NT2/D1 (cell line): Measurements from ENCODE around the gene CYTH2.
A peak's percentile ranks its signal among the peaks of the same experiment; 100 is the strongest.

Experiments used
- DNase-seq: peaks from one replicate; pipeline ENCODE4 v3.0.0-alpha.2; 2011; ENCODE audit warnings: low read depth, low spot score
- H3K27me3 ChIP-seq: 2 replicates; pipeline ENCODE4 v1.6.0; 2011; ENCODE audit warnings: mild to moderate bottlenecking; ENCODE audit not compliant: insufficient read length, insufficient read depth
- H3K36me3 ChIP-seq: 2 replicates; pipeline ENCODE4 v1.6.1; 2011; ENCODE audit warnings: mild to moderate bottlenecking, low read length, mixed read lengths; ENCODE audit not compliant: insufficient read depth, insufficient read length
- H3K4me1 ChIP-seq: 2 replicates; pipeline ENCODE4 v1.5.1; 2011; ENCODE audit not compliant: insufficient read depth, insufficient read length
- H3K4me3 ChIP-seq: 2 replicates; pipeline ENCODE4 v1.5.1; 2011; ENCODE audit warnings: low read depth; ENCODE audit not compliant: insufficient read length
- H3K9ac ChIP-seq: 2 replicates; pipeline ENCODE4 v1.6.0; 2011; ENCODE audit warnings: low read depth; ENCODE audit not compliant: insufficient read length
- H3K9me3 ChIP-seq: 2 replicates; pipeline ENCODE4 v1.5.1; 2011; ENCODE audit warnings: mild to moderate bottlenecking, low read length; ENCODE audit not compliant: insufficient read depth
- SUZ12 ChIP-seq: IDR thresholded peaks from 2 replicates; pipeline ENCODE4 v1.6.1; 2011; ENCODE audit not compliant: insufficient read length, insufficient read depth; ENCODE audit errors: extremely low read depth
- YY1 ChIP-seq: IDR thresholded peaks from 2 replicates; pipeline ENCODE4 v1.6.1; 2011; ENCODE audit not compliant: insufficient read length, insufficient read depth
- ZNF274 ChIP-seq: IDR thresholded peaks from 2 replicates; pipeline ENCODE4 v1.6.1; 2011; ENCODE audit warnings: mild to moderate bottlenecking, low read depth, low read length

Gene CYTH2

DNA sequence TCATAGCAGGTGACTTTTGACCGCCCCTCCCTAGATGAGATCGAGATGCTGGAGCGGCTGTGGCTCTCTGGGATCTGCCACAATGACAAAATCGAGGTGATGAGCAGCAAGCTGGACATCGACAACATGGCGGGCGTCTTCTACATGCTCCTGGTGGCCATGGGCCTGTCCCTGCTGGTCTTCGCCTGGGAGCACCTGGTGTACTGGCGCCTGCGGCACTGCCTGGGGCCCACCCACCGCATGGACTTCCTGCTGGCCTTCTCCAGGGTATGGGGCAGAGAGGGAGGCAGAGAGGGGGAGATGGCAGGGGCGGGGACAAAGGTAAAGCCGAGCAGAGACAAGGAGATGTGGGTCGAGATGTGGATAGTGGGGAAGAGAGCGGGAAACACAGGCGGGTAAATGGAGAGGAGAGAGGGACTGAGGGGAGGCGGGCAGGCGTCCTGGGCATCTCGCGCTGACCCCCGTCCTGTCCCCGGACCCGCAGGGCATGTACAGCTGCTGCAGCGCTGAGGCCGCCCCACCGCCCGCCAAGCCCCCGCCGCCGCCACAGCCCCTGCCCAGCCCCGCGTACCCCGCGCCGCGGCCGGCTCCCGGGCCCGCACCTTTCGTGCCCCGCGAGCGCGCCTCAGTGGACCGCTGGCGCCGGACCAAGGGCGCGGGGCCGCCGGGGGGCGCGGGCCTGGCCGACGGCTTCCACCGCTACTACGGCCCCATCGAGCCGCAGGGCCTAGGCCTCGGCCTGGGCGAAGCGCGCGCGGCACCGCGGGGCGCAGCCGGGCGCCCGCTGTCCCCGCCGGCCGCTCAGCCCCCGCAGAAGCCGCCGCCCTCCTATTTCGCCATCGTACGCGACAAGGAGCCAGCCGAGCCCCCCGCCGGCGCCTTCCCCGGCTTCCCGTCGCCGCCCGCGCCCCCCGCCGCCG is 26.8 kb upstream of the CYTH2 start:
- Histone ChIP-seq H3K4me3 (no peak overlapping the region), H3K27me3 (peaks cover 24% of the 10 kb centered on the region), H3K9ac (no peak overlapping the region), H3K36me3 (peaks cover 6% of the 10 kb centered on the region), H3K9me3 (no peaks in the 10 kb centered on the region), H3K4me1 (peaks cover 5% of the 10 kb centered on the region)
- no peak for DNase-seq
- TF ChIP-seq SUZ12 (no peak), YY1 (no peak), ZNF274 (no peak)

DNA sequence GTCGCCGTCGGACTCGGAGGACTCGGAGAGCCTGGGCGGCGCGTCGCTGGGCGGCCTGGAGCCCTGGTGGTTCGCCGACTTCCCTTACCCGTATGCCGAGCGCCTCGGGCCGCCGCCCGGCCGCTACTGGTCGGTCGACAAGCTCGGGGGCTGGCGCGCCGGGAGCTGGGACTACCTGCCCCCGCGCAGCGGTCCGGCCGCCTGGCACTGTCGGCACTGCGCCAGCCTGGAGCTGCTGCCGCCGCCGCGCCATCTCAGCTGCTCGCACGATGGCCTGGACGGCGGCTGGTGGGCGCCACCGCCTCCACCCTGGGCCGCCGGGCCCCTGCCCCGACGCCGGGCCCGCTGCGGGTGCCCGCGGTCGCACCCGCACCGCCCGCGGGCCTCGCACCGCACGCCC is 25.9 kb upstream of the CYTH2 start:
- H3K4me3 ChIP-seq = peak overlapping the region; percentile 28
- peaks cover 4% of the 10 kb centered on the region for H3K4me1 ChIP-seq
- H3K9me3 ChIP-seq = no peaks in the 10 kb centered on the region
- H3K27me3 ChIP-seq = peaks cover 24% of the 10 kb centered on the region
- peaks cover 15% of the 10 kb centered on the region for H3K36me3 ChIP-seq
- DNase-seq = no peak
- TF ChIP-seq ZNF274 (no peak), SUZ12 (no peak), YY1 (no peak)
- peak overlapping the region; percentile 50 for H3K9ac ChIP-seq

DNA sequence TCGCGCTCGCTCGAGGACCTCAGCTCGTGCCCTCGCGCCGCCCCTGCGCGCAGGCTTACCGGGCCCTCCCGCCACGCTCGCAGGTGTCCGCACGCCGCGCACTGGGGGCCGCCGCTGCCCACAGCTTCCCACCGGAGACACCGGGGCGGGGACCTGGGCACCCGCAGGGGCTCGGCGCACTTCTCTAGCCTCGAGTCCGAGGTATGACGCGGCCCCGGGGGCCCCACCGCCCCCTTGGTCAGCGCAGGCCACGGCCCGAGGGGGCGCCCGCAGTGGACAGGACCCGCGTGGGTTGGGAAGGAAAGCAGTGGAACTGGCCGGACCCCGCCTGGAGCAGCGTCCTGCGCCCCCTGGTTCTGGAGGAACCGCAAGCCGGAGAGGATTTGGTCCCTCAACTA is 25.4 kb upstream of the CYTH2 start:
- no peak for DNase-seq
- Histone ChIP-seq H3K36me3 (peaks cover 19% of the 10 kb centered on the region), H3K27me3 (peaks cover 24% of the 10 kb centered on the region), H3K9me3 (no peaks in the 10 kb centered on the region), H3K9ac (peak overlapping the region; percentile 10), H3K4me1 (peaks cover 4% of the 10 kb centered on the region), H3K4me3 (no peak overlapping the region)
- TF ChIP-seq SUZ12 (no peak), YY1 (no peak), ZNF274 (no peak)

DNA sequence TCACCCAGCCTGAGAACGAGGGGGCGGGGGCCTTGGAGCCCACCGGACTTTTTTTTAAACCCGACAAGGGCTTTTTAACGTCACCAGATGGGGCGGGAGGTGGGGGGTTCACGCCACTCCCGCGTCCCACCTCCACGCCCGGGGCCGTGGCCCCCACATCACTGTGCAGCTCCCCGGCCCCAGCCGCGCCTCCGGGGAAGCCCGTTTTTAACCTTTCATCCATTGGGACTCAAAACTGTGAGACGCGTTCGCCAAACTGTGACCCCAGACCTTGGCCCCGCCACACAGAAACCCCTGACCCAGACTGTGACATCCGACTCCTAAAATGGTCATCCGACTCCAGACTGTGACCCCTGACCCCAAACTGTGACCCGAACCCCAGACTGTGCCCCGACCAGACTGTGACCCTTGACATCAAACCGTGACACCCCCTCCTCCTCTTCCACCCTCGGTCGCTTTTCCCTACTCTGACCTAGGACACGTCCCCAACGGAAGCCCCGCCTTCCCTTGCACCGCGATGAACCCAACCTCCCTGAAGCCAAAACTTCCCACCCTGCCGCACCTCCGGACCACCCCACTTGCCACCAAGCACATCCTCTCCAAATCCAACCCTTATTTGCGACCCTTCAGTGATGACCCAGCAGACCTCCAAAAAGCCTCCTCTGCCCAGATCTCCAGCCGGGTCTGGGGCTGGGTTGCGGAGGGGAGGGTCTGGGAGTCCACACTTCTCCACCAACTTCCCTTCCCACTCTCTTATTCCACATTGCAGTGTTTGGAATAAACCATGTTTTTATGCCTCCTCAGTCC is 24.8 kb upstream of the CYTH2 start:
- Histone ChIP-seq H3K4me3 (peak overlapping the region; percentile 93), H3K9ac (peak overlapping the region; percentile 10), H3K36me3 (peaks cover 25% of the 10 kb centered on the region), H3K27me3 (peaks cover 24% of the 10 kb centered on the region), H3K9me3 (no peaks in the 10 kb centered on the region), H3K4me1 (peaks cover 4% of the 10 kb centered on the region)
- DNase-seq = no peak
- TF ChIP-seq ZNF274 = no peak
- no peak for TF ChIP-seq SUZ12
- TF ChIP-seq YY1 = no peak

DNA sequence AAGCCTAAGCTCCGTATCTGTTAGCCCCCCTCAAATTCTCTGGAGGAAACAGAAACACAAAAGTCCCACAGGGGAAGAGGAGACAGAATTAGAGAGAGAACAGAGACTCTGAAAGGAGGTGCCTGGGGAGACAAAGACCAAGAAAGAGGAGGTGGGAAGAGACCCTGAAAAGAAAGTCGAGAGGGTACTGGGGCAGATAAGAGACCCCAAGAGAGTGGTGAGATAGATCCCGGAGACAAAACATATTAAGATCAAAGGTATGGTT is 24.3 kb upstream of the CYTH2 start:
- peaks cover 4% of the 10 kb centered on the region for H3K4me1 ChIP-seq
- H3K36me3 ChIP-seq = peaks cover 30% of the 10 kb centered on the region
- peak overlapping the region; percentile 93 for H3K4me3 ChIP-seq
- H3K9me3 ChIP-seq = no peaks in the 10 kb centered on the region
- no peak overlapping the region for H3K9ac ChIP-seq
- TF ChIP-seq YY1 (no peak), SUZ12 (no peak), ZNF274 (no peak)
- no peak for DNase-seq
- H3K27me3 ChIP-seq = peaks cover 24% of the 10 kb centered on the region

DNA sequence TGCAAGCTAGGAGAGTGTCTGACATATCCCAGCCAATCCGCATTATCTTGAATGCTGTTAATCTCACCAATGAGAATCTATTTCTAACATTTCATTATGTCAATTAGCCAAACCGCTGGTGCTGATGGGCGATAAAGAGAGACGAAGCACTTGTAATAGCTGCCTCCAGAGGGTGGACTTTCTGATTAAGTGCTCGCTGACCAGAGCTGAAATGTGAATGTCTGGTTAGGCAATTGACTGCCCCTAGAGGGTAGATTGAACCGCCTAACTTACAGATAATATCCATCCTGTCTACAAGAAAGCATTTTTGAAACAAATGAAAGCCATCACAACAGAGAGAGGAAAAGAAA is 23.9 kb upstream of the CYTH2 start:
- H3K27me3 ChIP-seq = peaks cover 24% of the 10 kb centered on the region
- peaks cover 34% of the 10 kb centered on the region for H3K36me3 ChIP-seq
- peaks cover 4% of the 10 kb centered on the region for H3K4me1 ChIP-seq
- TF ChIP-seq YY1 (no peak), ZNF274 (no peak), SUZ12 (no peak)
- peak overlapping the region; percentile 93 for H3K4me3 ChIP-seq
- no peaks in the 10 kb centered on the region for H3K9me3 ChIP-seq
- no peak for DNase-seq
- H3K9ac ChIP-seq = no peak overlapping the region
